ENCODE results near the gene PPL.

PPL gene

DNA sequence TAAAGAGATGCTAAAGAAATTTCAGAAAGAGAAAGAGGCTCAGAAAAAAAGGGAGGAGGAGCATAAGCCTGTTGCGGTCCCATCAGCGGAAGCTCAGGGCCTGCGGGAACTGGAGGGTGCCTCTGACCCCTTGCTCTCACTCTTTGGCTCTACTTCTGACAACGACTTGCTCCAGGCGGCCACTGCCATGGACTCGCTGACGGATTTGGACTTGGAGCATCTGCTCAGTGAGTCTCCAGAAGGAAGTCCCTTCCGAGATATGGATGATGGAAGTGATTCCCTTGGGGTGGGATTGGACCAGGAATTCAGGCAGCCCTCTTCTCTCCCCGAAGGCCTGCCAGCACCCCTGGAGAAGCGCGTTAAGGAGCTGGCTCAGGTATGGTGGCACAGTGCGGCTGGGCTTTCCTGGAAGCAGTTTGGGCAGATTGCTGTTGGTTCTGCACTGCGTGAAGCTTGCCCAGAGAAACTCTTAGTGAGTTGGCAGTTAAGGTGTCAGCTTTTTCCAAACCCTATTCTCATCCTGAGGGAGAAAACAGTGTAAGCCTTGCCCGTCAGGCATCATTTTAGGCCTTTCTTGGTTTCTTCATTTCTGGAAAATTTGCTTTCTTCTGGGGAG lies 76.1 kb downstream of the PPL start:
- TF ChIP-seq, protein P1, sequence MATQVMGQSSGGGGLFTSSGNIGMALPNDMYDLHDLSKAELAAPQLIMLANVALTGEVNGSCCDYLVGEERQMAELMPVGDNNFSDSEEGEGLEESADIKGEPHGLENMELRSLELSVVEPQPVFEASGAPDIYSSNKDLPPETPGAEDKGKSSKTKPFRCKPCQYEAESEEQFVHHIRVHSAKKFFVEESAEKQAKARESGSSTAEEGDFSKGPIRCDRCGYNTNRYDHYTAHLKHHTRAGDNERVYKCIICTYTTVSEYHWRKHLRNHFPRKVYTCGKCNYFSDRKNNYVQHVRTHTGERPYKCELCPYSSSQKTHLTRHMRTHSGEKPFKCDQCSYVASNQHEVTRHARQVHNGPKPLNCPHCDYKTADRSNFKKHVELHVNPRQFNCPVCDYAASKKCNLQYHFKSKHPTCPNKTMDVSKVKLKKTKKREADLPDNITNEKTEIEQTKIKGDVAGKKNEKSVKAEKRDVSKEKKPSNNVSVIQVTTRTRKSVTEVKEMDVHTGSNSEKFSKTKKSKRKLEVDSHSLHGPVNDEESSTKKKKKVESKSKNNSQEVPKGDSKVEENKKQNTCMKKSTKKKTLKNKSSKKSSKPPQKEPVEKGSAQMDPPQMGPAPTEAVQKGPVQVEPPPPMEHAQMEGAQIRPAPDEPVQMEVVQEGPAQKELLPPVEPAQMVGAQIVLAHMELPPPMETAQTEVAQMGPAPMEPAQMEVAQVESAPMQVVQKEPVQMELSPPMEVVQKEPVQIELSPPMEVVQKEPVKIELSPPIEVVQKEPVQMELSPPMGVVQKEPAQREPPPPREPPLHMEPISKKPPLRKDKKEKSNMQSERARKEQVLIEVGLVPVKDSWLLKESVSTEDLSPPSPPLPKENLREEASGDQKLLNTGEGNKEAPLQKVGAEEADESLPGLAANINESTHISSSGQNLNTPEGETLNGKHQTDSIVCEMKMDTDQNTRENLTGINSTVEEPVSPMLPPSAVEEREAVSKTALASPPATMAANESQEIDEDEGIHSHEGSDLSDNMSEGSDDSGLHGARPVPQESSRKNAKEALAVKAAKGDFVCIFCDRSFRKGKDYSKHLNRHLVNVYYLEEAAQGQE (IDR thresholded peaks at IDR 0.05; ENCODE audit: low read depth): no peak
- TF ChIP-seq CREB1 (IDR thresholded peaks at IDR 0.05; ENCODE audit: low read depth) (no peak), EP300 (IDR thresholded peaks at IDR 0.05; ENCODE audit: borderline replicate concordance) (no peak), CEBPB (IDR thresholded peaks at IDR 0.05) (no peak), ZBTB7A (IDR thresholded peaks at IDR 0.05; ENCODE audit: low read depth) (no peak), TAF1 (IDR thresholded peaks at IDR 0.05; ENCODE audit: low read depth) (no peak), TEAD4 (IDR thresholded peaks at IDR 0.05) (no peak), EGR1 (IDR thresholded peaks at IDR 0.05) (no peak), FOXM1 (IDR thresholded peaks at IDR 0.05; ENCODE audit: borderline replicate concordance, low read depth) (no peak), TCF12 (IDR thresholded peaks at IDR 0.05; ENCODE audit: low read depth) (no peak), RAD21 (IDR thresholded peaks at IDR 0.05; ENCODE audit: low read depth) (no peak)
- TF ChIP-seq, protein P2, sequence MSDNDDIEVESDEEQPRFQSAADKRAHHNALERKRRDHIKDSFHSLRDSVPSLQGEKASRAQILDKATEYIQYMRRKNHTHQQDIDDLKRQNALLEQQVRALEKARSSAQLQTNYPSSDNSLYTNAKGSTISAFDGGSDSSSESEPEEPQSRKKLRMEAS (IDR thresholded peaks at IDR 0.05): no peak

DNA sequence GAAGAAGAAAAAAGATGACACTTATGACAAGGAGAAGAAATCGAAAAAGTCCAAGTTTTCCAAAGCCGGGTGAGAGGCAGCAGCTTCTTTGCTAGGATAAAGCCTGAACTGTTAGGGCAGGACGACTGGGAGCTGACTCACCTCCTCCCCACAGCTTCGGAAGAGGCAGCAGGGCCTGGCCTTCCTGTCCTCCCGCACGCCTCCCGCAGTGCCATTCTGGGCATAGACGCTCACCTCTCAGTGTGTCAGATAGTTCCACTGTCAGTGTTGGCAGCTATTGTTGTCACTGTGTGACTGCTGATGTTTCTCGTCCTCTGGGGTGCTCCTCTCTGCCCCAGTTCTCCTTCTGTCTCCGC lies 77.1 kb downstream of the PPL start:
- TF ChIP-seq, protein P2 (IDR thresholded peaks at IDR 0.05): no peak
- TF ChIP-seq ZBTB7A (IDR thresholded peaks at IDR 0.05; ENCODE audit: low read depth) (no peak), USF1 (IDR thresholded peaks at IDR 0.05) (no peak), CEBPB (IDR thresholded peaks at IDR 0.05) (no peak), RAD21 (IDR thresholded peaks at IDR 0.05; ENCODE audit: low read depth) (no peak), TAF1 (IDR thresholded peaks at IDR 0.05; ENCODE audit: low read depth) (no peak), TCF12 (IDR thresholded peaks at IDR 0.05; ENCODE audit: low read depth) (no peak), CREB1 (IDR thresholded peaks at IDR 0.05; ENCODE audit: low read depth) (no peak), EGR1 (IDR thresholded peaks at IDR 0.05) (no peak), EP300 (IDR thresholded peaks at IDR 0.05; ENCODE audit: borderline replicate concordance) (no peak), YY1 (IDR thresholded peaks at IDR 0.05; ENCODE audit: low read depth) (no peak), TEAD4 (IDR thresholded peaks at IDR 0.05) (no peak), FOXM1 (IDR thresholded peaks at IDR 0.05; ENCODE audit: borderline replicate concordance, low read depth) (no peak)
- TF ChIP-seq, protein P1 (IDR thresholded peaks at IDR 0.05; ENCODE audit: low read depth): no peak

DNA sequence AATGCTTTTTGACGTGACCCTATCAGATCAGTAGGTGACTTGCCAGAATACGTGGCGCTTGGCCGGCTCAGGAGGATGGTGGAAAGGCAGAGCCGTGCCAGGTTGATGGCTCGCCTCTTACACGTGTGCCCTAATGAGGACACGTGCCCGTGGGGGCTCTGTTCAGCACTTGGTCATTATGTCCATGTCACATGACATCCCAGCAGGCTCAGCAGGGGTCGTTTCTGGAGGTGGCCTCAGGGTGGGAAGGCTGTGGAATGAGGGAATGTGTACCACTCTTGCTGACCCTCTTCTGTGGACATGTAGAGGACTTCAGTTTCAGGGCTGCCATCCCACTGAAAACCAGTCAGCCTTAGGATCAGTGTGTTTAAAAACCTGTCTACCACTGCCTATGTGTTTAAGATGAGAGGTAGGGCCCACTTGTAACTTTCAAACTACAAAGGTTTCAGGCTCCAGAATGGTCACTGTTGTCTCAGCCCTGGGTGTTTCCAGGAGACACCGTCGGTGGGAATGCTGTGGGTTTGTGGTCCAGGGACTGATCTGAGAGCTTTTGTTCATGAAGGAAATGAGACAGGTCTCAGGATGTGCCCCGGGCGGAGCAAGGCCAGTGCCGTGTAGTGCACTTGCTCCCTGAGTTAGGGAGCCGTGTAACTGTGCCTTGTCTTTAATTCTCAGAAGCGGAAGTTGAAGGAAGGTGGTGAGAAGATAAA lies 77.6 kb downstream of the PPL start:
- TF ChIP-seq TCF12 (IDR thresholded peaks at IDR 0.05; ENCODE audit: low read depth): no peak
- no peak for TF ChIP-seq CEBPB (IDR thresholded peaks at IDR 0.05)
- TF ChIP-seq USF1 (IDR thresholded peaks at IDR 0.05): no peak
- TF ChIP-seq FOXM1 (IDR thresholded peaks at IDR 0.05; ENCODE audit: borderline replicate concordance, low read depth): no peak
- no peak for TF ChIP-seq EGR1 (IDR thresholded peaks at IDR 0.05)
- no peak for TF ChIP-seq EP300 (IDR thresholded peaks at IDR 0.05; ENCODE audit: borderline replicate concordance)
- TF ChIP-seq, protein P2 (IDR thresholded peaks at IDR 0.05): no peak
- TF ChIP-seq YY1 (IDR thresholded peaks at IDR 0.05; ENCODE audit: low read depth): no peak
- no peak for TF ChIP-seq RAD21 (IDR thresholded peaks at IDR 0.05; ENCODE audit: low read depth)
- TF ChIP-seq TAF1 (IDR thresholded peaks at IDR 0.05; ENCODE audit: low read depth): no peak
- TF ChIP-seq CREB1 (IDR thresholded peaks at IDR 0.05; ENCODE audit: low read depth): no peak
- no peak for TF ChIP-seq ZBTB7A (IDR thresholded peaks at IDR 0.05; ENCODE audit: low read depth)
- TF ChIP-seq NFIC (IDR thresholded peaks at IDR 0.05): no peak

DNA sequence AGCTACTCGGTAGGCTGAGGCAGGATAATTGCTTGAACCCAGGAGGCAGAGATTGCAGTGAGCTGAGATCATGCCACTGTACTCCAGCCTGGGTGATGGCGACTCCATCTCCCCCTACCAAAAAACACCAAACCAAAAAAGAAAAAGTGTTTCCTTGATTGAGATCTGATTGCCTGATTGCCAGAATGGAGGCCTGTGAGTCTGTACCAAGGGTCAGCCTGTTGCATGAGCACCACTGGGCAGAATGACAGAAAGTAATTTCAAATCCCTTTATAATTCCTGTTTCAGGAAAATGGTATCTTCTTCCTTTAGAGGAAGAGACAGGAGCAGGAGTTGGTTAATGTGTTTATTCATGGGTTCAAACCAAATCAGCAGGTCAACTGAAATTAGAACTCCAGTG lies 81.1 kb downstream of the PPL start:
- TF ChIP-seq TEAD4 (IDR thresholded peaks at IDR 0.05) (no peak), NFIC (IDR thresholded peaks at IDR 0.05) (no peak), TCF12 (IDR thresholded peaks at IDR 0.05; ENCODE audit: low read depth) (no peak), RAD21 (IDR thresholded peaks at IDR 0.05; ENCODE audit: low read depth) (no peak), CREB1 (IDR thresholded peaks at IDR 0.05; ENCODE audit: low read depth) (no peak), YY1 (IDR thresholded peaks at IDR 0.05; ENCODE audit: low read depth) (no peak)
- TF ChIP-seq, protein P1 (IDR thresholded peaks at IDR 0.05; ENCODE audit: low read depth): no peak
